SH-SY5Y (cell line): Measurements from ENCODE around the gene GP2.

Experiments
- GATA2 ChIP-seq: IDR thresholded peaks from 2 replicates; pipeline ENCODE4 v1.6.1; 2011; ENCODE audit warnings: mild to moderate bottlenecking, low read depth, low read length
- GATA3 ChIP-seq: IDR thresholded peaks from 2 replicates; pipeline ENCODE4 v1.6.1; 2011; ENCODE audit warnings: low read depth, mild to moderate bottlenecking, low read length, moderate library complexity

- TF ChIP-seq GATA2, result no peak
- no peak for TF ChIP-seq GATA3
Observed at GRCh38 chr16:20327444-20328041, at the start of gene GP2.
